Cortex of kidney (tissue), 1 donor: ENCODE measurements around the gene C22orf15.

Experiments
- DNase-seq: peaks from one replicate; lab custom pipeline; 2025; lab: John Stamatoyannopoulos, UW

The C22orf15 gene

GRCh38 chr22:23750714-23751440, 11.9 kb upstream of the C22orf15 start, which contains the start of gene ZNF70:
TSS of gene ZNF70 (minus strand) at chr22:23751112. CDS start at chr22:23745140, 5,972 bp downstream.
- DNase-seq = no peak

DNA sequence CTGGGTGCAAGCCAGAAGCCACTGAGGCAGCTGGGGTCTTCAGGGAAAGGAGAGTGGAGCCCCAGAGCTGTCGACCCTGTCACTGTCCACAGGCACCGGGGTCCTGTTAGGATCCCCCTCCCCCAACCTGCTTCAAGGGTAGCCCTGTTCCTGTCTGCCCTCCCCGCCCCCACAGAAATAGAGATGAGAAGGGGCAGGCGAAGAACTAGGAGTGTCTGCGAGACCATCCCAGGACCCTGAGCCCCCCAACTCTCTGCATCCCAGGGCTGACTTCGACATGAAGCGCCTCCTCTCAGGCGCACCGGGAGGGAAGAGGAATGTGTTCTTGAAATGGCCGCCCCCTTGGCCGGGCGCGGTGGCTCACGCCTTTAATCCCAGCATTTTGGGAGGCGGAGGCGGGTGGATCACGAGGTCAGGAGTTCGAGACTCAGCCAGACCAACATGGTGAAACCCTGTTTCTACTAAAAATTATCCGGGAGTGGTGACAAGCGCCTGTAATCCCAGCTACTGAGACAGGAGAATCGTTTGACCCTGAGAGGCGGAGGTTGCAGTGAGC, 11.3 kb upstream of the C22orf15 start:
- DNase-seq = no peak

GRCh38 chr22:23752090-23752691, 10.6 kb upstream of the C22orf15 start:
- DNase-seq = no peak

GRCh38 chr22:23752750-23753149, 10.0 kb upstream of the C22orf15 start:
- DNase-seq = no peak

DNA sequence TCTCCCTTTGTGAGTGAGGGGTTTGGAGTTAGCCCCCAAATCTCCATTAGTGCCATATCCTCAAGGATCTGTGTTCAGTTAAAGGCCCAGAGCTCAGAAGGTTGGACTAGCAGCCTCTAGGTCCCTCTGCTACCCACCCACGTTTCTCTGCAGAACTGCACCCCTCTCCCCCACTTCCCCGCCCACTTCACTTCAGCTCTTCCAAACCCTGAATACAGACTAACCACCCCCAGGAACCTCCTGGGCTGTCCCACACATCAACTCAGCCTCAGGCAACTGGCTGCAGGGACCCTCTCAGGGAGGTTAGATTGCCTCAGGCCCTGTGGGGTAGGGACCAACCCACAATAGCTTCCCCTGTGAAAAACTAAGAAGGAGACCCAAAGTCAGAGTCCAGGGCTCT, 9.4 kb upstream of the C22orf15 start:
- DNase-seq = no peak

DNA sequence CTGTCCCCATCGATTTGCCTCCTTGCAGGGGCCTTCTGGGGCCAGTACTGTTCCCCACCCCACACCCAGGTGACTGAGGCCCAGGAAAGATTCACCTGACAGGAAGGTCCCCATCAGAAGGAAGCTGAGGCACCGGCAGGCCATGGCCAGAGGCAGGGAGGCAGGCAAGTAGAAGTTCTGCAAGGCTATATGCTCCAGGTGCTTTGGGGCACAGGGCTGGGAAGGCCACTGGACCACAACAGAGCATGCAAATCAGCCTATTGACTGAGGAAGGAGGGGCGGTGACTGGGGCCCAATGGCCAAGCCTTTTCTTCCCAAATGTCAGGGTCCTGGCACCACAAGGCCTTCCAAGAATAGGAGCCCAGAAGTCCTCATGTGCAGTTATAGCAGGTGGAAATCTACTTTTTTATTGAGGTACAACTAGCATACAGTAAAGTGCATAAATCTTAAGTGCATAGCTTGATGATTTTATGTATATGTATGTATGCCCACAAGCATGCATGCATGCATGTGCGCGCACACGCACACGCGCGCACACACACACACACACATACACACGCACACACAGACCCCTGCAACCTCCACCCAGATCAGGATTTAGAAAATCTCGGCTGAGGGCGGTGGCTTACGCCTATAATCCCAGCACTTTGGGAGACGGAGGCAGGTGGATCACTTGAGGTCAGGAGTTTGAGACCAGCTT, 8.4 kb upstream of the C22orf15 start, which contains the start of gene VPREB3:
Gene VPREB3 (minus strand): TSS at position 206 of the 700 bp plus-strand sequence. CDS start 62 bp downstream, at position 144.
- no peak for DNase-seq

- no peak for DNase-seq
Observed at GRCh38 chr22:23754980-23755636, 7.7 kb upstream of the C22orf15 start.

GRCh38 chr22:23755711-23756110, 7.1 kb upstream of the C22orf15 start:
- no peak for DNase-seq

DNA sequence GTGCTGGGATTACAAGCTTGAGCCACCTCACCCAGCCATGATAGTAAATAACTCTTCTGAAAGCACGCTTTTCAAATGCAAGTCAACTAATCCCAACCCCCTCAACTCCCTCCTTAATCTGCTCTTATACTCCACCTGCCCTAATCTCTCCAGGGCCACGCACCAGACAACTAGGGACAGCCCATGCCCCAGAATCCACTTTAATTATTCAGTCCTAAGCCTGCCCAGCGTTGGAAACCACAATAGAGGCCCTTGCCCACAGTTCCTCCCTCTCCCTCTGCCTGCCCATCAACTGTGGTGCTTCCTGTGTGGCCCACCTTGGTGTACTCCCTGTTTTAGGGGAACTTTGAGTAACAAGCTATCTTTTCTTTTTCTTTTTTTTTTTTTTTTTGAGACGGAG, 5.9 kb upstream of the C22orf15 start:
- no peak for DNase-seq

DNA sequence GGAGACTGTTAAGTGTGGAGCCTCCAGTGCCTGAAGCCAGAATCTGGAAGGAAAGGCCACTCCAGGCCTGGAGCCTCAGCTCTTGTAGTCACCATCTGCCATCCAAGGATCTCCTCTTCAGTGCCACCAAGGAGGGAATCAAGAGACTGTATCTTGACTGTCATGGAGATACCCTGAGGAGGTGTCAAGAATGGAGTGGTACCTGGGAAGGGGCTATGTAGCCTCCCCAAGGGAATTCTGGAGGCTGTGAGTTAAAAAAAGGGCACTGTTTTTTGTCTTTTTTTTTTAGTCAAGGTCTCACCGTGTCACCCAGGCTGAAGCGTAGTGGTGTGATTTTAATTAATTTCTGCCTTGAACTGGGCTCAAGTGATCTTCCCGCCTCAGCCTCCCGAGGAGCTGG, 3.2 kb upstream of the C22orf15 start:
- DNase-seq = no peak

- DNase-seq = no peak
Observed at GRCh38 chr22:23760056-23760455, 2.7 kb upstream of the C22orf15 start.

GRCh38 chr22:23763579-23763945, 772 bp downstream of the C22orf15 start:
- DNase-seq = no peak

DNA sequence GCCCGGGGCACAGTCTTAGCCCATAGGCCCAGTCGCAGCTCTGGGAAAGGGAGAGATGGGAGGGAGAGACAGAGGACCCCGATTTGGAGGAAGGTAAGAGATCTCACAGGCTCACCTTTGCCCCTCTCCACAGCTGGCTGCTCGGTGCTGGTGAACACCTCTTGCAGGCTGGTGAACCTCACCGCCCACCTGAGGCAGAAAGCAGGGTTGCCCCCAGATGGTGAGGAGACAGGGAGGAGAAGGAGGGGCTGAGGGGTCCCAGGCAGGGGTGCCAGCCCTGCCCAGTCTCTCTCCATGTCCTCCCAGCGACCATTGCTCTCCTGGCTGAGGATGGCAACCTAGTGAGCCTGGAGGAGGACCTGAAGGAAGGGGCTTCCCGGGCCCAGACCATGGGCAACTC, 1.2 kb downstream of the C22orf15 start:
- no peak for DNase-seq

DNA sequence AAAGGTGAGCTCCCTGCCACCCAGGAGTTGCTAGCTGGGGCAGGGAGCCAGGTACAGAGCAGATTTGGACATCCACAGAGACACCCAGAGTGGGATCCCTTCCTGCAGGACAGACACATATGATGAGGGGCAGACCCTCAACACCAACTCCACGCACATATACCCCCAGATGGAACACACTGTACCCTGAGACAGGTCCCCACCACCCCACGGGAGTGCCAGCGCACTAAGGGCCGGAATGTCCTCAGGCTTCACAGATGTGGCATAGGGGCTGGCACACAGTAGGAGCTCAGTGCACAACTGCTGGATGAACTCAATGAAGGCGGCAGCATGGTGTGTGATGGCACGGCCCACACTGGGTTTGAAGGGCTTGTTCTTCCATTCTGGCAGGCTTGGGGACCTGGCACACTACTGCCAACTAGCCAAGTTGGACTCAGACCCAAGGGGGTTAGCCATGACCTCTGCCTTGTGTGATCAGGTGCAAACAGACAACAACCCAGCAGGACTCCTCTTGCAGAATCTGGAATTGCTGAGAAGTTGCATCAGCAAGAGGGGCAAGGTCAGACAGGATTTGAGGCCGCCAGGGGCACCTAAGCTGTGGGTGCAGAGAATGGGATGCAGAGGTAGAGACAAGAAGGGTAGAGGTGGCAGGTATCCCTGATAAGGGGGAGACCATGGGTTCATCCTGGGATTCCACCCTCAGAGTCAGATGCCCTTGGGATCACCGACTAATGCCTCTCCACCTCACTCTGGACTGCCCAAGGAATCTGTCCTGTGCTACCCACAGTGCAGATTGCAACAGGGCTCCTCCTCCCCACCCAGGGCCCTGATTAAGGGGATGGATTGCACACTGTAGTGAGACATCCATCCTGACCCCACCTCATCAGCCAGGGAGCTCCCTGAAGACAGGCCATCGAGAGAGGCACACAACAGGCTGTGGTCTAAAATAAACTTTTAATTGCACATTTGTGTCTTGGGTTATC, 2.4 kb downstream of the C22orf15 start:
- DNase-seq = no peak

- DNase-seq = no peak
Observed at GRCh38 chr22:23767303-23767672, 4.5 kb downstream of the C22orf15 start.

GRCh38 chr22:23767673-23768548, 5.1 kb downstream of the C22orf15 start, which contains the start of gene CHCHD10:
TSS of gene CHCHD10 (minus strand) at chr22:23767972. CDS start at chr22:23767874, 98 bp downstream.
- no peak for DNase-seq

DNA sequence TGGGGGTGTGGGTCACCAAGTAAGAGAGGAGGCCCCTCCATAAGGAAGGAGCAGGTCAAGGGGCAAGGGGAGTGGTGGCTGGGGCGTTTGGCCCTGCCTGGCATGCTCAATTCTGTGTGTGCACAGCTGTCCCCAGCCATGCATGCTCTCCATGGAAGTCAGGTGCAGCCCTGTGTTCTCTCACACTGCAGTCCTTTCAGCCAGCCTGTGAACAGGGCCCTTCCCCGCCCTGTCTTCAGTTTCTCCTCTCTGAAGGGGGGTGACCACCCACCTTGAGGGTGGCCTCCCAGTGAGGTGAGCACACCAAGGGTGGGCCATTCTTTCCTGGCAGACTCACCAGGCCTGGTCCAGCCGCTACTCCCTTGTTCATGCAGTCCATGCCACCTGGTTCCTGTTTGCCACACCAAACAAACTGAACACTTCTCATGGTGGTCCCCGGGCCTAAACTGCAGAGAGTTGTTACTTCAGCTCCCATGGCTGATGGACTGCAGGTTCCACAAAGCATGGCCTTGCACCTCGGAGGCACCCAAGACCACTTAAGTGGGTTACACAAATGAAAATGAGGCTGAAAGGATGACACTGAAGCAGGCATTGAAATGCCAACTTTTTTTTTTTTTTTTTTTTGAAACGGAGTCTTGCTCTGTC, 6.7 kb downstream of the C22orf15 start:
- no peak for DNase-seq

DNA sequence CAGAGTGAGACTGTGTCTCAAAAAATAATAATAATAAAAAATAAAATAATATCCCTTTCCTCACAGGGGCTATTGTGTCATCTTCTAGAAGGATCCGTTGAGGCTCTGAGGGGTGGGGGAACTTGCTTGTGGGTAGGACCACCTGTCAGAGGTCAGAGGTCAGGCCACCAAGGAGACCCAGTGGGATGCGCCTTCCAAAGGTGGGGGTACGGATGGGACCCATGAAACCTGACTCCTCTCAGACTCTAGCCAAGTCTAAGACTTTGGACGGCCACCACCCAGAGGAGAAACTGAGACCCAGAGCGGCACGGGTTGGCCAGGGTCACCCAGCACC, 9.5 kb downstream of the C22orf15 start:
- no peak for DNase-seq

- DNase-seq = no peak
Observed at GRCh38 chr22:23772649-23773473, 10.1 kb downstream of the C22orf15 start, which contains the start of gene MMP11. TSS of gene MMP11 (plus strand) at chr22:23772849. CDS start at chr22:23772871, 22 bp downstream.
